ENCODE measurements around the gene COG1.
"Not testable (repeated sequence)": the region's sequence is repeated elsewhere in the genome, so short reads cannot be mapped to it uniquely, and the experiment has no call there.

COG1 gene, protein sequence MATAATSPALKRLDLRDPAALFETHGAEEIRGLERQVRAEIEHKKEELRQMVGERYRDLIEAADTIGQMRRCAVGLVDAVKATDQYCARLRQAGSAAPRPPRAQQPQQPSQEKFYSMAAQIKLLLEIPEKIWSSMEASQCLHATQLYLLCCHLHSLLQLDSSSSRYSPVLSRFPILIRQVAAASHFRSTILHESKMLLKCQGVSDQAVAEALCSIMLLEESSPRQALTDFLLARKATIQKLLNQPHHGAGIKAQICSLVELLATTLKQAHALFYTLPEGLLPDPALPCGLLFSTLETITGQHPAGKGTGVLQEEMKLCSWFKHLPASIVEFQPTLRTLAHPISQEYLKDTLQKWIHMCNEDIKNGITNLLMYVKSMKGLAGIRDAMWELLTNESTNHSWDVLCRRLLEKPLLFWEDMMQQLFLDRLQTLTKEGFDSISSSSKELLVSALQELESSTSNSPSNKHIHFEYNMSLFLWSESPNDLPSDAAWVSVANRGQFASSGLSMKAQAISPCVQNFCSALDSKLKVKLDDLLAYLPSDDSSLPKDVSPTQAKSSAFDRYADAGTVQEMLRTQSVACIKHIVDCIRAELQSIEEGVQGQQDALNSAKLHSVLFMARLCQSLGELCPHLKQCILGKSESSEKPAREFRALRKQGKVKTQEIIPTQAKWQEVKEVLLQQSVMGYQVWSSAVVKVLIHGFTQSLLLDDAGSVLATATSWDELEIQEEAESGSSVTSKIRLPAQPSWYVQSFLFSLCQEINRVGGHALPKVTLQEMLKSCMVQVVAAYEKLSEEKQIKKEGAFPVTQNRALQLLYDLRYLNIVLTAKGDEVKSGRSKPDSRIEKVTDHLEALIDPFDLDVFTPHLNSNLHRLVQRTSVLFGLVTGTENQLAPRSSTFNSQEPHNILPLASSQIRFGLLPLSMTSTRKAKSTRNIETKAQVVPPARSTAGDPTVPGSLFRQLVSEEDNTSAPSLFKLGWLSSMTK

DNA sequence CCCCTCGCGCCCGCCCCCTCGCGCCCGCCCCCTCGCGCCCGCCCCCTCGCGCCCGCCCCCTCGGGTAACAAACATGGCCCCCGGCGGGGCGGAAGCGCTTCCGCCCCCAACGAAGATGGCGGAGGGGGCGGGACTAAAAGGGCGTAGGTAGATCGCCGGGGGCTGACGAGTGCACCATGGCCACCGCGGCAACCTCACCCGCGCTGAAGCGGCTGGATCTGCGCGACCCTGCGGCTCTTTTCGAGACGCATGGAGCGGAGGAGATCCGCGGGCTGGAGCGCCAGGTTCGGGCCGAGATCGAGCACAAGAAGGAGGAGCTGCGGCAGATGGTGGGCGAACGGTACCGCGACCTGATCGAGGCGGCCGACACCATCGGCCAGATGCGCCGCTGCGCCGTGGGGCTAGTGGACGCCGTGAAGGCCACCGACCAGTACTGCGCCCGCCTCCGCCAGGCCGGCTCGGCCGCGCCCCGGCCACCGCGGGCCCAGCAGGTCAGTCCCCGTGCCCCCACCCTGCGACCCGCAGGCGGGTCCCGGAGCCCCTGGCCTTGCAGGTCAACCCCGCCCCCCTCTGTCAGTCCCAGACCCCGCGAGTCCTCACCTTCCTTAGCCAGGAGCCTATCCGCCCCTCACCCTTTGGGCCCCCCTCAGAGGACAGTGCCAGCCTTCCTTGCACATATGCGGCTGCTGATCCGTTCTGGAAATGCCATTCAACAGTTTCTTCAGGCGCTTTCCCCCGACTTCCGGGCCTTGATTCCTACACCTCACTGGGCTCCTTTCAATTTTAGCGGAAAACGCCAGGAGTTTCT lies at the start of gene COG1:
COG1 (plus strand) TSS at position 162 of the 808 bp plus-strand sequence; CDS start at position 177, 15 bp downstream.
- Histone ChIP-seq H4K20me1 (ENCODE audit: insufficient read depth, low read length) (no peaks in the 10 kb centered on the region), H3K4me2 (ENCODE audit: low read length) (peak within 1 kb of the TSS; percentile 97), H3K36me3 (ENCODE audit: insufficient read depth, low read length) (peaks cover 18% of the 10 kb centered on the region), H3K9me3 (ENCODE audit: low read length) (no peaks in the 10 kb centered on the region), H3F3A (ENCODE audit: insufficient read depth, low read length) (no peaks in the 10 kb centered on the region), H3K9ac (ENCODE audit: low read length) (peak within 1 kb of the TSS; percentile 97), H2AFZ (ENCODE audit: low read length) (no peak within 1 kb of the TSS), H3K27me3 (ENCODE audit: insufficient read depth, low read length) (no peaks in the 10 kb centered on the region), H3K4me3 (ENCODE audit: low read depth, low read length, poor library complexity, severe bottlenecking) (peak within 1 kb of the TSS; percentile 99), H3K4me1 (ENCODE audit: insufficient read depth, low read length, severe bottlenecking) (peaks cover 33% of the 10 kb centered on the region), H3K9me2 (ENCODE audit: low read depth, low read length) (no peaks in the 10 kb centered on the region), H3K79me2 (ENCODE audit: insufficient read depth, low read length) (no peaks in the 10 kb centered on the region), H3K27ac (ENCODE audit: low read depth, low read length, poor library complexity, severe bottlenecking) (peak within 1 kb of the TSS; percentile 85)
- TF ChIP-seq, protein P1, sequence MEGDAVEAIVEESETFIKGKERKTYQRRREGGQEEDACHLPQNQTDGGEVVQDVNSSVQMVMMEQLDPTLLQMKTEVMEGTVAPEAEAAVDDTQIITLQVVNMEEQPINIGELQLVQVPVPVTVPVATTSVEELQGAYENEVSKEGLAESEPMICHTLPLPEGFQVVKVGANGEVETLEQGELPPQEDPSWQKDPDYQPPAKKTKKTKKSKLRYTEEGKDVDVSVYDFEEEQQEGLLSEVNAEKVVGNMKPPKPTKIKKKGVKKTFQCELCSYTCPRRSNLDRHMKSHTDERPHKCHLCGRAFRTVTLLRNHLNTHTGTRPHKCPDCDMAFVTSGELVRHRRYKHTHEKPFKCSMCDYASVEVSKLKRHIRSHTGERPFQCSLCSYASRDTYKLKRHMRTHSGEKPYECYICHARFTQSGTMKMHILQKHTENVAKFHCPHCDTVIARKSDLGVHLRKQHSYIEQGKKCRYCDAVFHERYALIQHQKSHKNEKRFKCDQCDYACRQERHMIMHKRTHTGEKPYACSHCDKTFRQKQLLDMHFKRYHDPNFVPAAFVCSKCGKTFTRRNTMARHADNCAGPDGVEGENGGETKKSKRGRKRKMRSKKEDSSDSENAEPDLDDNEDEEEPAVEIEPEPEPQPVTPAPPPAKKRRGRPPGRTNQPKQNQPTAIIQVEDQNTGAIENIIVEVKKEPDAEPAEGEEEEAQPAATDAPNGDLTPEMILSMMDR (IDR thresholded peaks at IDR 0.05; ENCODE audit: low read length), result no peak
- TF ChIP-seq EZH2 (IDR thresholded peaks at IDR 0.05; ENCODE audit: borderline replicate concordance, low read length), result no peak

DNA sequence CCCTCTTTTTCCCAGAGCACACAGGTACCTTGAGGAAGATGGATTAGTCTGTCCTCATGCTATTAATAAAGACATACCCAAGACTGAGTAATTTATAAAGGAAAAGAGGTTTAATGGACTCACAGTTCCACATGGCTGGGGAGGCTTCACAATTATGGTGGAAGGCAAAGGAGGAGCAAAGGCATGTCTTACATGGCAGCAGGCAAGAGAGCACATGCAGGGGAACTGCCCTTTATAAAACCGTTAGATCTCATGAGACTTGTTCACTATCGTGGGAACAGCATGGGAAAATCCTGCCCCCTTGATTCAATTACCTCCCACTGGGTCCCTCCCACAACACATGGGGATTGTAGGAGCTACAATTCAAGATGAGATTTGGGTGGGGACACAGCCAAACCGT lies 48.6 kb upstream of the COG1 start:
- H3K4me3 ChIP-seq (ENCODE audit: low read depth, low read length, poor library complexity, severe bottlenecking); H3K36me3 ChIP-seq (ENCODE audit: insufficient read depth, low read length); H3K4me2 ChIP-seq (ENCODE audit: low read length); H3K79me2 ChIP-seq (ENCODE audit: insufficient read depth, low read length); H3K27me3 ChIP-seq (ENCODE audit: insufficient read depth, low read length); H2AFZ ChIP-seq (ENCODE audit: low read length); H3K9me2 ChIP-seq (ENCODE audit: low read depth, low read length); H3K9me3 ChIP-seq (ENCODE audit: low read length); H3K27ac ChIP-seq (ENCODE audit: low read depth, low read length, poor library complexity, severe bottlenecking); H3K9ac ChIP-seq (ENCODE audit: low read length); H3K4me1 ChIP-seq (ENCODE audit: insufficient read depth, low read length, severe bottlenecking); H4K20me1 ChIP-seq (ENCODE audit: insufficient read depth, low read length); H3F3A ChIP-seq (ENCODE audit: insufficient read depth, low read length): not testable (repeated sequence)

DNA sequence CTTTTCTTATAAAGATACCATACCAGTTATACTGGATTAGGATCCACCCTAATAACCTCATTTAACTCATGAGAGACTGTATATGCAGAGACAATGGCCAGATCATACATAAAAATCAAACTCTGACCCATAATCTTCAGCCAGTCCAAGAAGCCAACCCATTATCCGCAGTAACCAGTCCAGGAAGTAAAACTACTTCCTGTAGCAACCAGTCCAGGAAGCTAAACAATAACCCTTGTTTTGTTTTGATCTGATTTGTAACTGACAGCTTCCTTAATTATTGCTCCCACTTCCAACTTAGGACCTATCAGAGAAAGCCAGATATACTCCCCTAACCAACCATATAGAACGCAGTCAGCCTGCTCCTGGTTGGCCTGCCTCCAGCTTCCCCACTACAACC lies 47.2 kb upstream of the COG1 start:
- Histone ChIP-seq H4K20me1 (ENCODE audit: insufficient read depth, low read length) (no peaks in the 10 kb centered on the region), H3K4me2 (ENCODE audit: low read length) (no peak overlapping the region), H3K27me3 (ENCODE audit: insufficient read depth, low read length) (no peaks in the 10 kb centered on the region), H2AFZ (ENCODE audit: low read length) (no peak overlapping the region), H3K9me3 (ENCODE audit: low read length) (no peaks in the 10 kb centered on the region; the same call in 1 of the 2 replicates), H3K9ac (ENCODE audit: low read length) (no peak overlapping the region), H3K4me1 (ENCODE audit: insufficient read depth, low read length, severe bottlenecking) (no peaks in the 10 kb centered on the region), H3K4me3 (ENCODE audit: low read depth, low read length, poor library complexity, severe bottlenecking) (no peak overlapping the region), H3K27ac (ENCODE audit: low read depth, low read length, poor library complexity, severe bottlenecking) (no peak overlapping the region), H3K9me2 (ENCODE audit: low read depth, low read length) (no peaks in the 10 kb centered on the region), H3K79me2 (ENCODE audit: insufficient read depth, low read length) (no peaks in the 10 kb centered on the region), H3F3A (ENCODE audit: insufficient read depth, low read length) (no peaks in the 10 kb centered on the region), H3K36me3 (ENCODE audit: insufficient read depth, low read length) (no peaks in the 10 kb centered on the region; the same call in 1 of the 2 replicates)
- TF ChIP-seq EZH2 (IDR thresholded peaks at IDR 0.05; ENCODE audit: borderline replicate concordance, low read length), result no peak
- TF ChIP-seq, protein P1 (IDR thresholded peaks at IDR 0.05; ENCODE audit: low read length), result no peak

DNA sequence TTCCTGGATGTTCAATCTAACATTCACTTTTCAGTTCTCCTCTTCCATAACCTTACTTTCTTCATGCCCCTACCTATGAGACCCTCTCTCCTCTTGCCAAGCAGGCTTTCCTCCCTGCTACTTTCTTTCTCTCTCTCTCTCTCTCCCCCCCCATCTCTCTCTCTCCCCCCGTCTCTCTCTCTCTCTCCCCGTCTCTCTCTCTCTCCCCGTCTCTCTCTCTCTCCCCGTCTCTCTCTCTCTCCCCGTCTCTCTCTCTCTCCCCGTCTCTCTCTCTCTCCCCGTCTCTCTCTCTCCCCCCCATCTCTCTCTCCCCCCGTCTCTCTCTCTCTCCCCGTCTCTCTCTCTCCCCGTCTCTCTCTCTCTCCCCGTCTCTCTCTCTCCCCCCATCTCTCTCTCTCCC lies 45.1 kb upstream of the COG1 start:
- not testable (repeated sequence) for H4K20me1 ChIP-seq (ENCODE audit: insufficient read depth, low read length); H2AFZ ChIP-seq (ENCODE audit: low read length); H3K9me3 ChIP-seq (ENCODE audit: low read length); H3K9ac ChIP-seq (ENCODE audit: low read length); H3K79me2 ChIP-seq (ENCODE audit: insufficient read depth, low read length); H3K4me1 ChIP-seq (ENCODE audit: insufficient read depth, low read length, severe bottlenecking); H3K9me2 ChIP-seq (ENCODE audit: low read depth, low read length); H3K27ac ChIP-seq (ENCODE audit: low read depth, low read length, poor library complexity, severe bottlenecking); H3K4me2 ChIP-seq (ENCODE audit: low read length); H3K4me3 ChIP-seq (ENCODE audit: low read depth, low read length, poor library complexity, severe bottlenecking); H3K27me3 ChIP-seq (ENCODE audit: insufficient read depth, low read length); H3F3A ChIP-seq (ENCODE audit: insufficient read depth, low read length); H3K36me3 ChIP-seq (ENCODE audit: insufficient read depth, low read length)

All from OCI-LY1 (cell line).